GM11168 (cell line): ENCODE measurements around the gene ESYT3.
"Not testable (repeated sequence)": the region's sequence is repeated elsewhere in the genome, so short reads cannot be mapped to it uniquely, and the experiment has no call there.

ENCODE experiments used
- in situ Hi-C: fragments of 300-500 bp; cut with MboI; formaldehyde crosslinking; loops from one replicate; pipeline ENCODE4 v1.12.0; 2022; ENCODE audit warnings: low sequenced_read_pairs; ENCODE audit not compliant: unreplicated experiment

ESYT3 gene

DNA sequence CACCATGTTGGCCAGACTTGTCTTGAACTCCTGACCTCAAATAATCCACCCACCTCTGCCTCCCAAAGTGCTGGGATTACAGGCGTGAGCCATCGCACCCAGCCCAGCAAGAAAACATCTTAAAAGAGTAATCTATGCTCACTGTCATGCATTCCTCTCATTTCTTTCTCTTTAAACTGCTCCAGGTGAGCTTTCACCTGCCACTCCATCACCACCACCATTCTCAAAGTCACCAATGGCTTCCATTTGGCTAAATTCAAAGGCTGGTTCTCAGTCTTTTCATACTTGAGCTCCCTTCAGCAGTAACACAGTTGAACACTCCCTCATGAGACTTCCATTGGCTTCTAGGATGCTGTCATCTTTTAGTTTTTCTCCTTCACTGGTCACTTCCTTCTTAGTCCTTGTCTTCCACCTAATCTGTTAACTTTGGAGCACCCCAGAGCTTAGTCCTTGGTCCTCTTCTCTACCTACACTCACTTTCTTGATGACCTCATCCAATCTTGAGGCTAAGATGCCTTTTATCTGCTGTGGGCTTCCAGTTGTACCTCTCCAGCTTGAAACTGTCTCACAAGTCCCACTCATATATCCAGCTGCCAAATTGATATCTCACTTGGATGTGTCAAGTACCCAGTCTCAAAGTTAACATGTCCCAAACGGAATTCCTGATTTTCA is 27.0 kb upstream of the ESYT3 start:
- in situ Hi-C loops: no loop called here

DNA sequence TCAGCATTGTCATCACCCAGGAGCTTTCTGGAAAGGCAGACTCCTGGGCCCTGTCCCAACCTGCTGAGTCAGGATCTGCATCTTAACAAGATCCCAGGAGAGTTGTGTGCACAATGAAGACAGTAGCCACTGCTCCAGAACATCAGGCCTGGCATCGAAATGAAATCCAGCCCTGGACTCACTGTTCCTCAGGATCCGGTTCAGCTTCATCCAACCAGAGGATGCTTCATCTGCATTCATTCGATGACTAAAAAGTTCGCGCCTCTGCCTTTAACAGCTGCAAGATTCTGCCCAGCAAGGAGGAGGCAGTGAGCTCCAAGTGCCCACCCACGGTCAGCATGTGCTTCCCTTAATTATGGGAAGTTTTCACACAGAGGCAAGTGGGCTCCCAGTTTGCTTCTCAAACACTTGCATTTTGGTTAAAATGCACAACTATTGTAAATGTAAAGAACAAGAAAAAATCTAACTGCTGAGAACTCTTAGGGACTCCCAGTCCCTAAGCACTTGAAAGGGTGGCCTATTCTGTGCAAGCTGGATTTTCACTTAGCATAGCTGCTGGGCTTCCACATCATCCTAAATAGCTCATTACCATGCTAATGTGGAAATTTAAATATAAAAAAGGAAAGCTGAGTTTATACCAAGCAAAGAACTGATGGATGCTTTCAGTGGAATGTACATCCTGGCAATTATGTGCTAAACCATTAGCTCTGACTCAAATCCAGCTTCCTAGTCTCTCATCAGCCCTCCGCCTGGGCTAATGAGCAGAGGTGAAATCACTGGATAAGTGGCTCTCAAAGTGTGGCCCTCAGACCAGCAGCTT is 25.5 kb upstream of the ESYT3 start:
- in situ Hi-C loops: no loop called here

DNA sequence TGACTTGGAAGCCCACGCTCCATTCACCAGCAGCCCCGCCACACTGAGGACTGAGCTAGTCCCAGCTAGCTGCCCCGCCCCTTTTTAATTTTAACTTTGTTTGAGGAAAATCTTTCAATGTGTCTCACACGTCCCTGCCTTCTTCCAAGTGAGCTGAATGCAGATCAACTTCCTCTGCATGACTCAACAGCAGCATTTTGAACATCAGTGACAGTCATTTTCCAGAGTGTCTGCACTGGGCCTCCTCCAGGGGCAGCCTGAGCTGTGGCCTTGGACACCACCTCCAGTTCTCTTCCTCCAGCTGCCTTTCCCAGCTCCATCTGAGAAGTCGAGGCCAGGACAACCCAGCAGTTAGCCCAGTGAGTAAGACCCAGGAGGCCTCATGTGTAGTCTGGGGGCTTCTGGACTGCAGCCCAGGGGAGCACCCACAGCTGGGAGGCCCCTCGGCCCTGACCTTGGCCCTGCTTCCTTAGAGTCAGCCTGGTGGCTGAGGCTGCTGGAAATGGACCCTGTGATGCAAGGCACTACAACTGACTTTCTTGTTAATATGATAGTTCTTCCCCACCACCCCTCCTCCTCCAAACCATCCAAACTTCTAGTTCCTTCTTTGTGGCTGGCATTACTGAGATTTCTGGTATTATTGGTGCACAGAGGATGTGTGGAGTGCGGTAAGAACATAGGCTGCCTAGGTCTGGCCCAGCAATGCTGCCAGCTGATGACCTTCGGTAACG is 21.4 kb upstream of the ESYT3 start:
- in situ Hi-C loops: no loop called here

DNA sequence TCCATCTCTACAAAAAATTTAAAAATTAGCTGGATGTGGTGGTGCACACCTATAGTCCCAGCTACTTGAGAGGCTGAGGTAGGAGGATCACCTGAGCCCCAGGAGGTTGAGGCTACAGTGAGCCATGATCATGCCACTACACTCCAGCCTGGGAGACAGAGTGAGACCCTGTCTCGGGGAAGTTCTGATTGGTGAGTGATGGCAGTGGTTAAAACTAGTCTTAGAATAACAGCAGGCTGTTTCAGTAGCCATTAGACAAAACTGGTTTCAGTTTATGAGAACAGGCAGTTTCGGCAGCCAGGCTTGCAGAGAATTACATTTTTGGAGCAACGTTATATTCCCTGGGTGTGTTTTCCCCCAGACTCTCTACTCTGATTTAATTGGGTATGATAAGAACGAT is 18.2 kb upstream of the ESYT3 start:
- in situ Hi-C loops: not testable (repeated sequence)

DNA sequence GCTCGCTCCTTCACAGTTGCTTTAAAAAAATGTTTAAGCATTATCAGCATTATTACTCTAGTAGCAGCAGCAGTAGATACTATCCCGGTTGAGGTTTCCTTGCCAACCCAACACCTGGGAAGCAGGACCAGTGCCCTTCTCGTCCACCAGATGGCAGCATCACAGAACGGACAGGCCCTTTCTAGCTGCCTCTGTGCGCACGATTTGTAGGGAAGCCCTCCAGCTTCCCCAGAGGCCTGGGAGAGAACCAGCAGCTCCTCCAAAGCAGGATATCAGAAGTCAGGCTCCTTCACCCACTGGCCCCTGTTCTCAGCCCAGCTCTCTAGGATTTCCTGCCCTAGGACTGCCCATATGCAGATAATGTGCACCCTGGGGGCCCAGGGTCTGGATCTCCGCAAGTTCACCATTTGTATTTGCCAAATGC is 16.8 kb upstream of the ESYT3 start:
- in situ Hi-C loops: no loop called here

DNA sequence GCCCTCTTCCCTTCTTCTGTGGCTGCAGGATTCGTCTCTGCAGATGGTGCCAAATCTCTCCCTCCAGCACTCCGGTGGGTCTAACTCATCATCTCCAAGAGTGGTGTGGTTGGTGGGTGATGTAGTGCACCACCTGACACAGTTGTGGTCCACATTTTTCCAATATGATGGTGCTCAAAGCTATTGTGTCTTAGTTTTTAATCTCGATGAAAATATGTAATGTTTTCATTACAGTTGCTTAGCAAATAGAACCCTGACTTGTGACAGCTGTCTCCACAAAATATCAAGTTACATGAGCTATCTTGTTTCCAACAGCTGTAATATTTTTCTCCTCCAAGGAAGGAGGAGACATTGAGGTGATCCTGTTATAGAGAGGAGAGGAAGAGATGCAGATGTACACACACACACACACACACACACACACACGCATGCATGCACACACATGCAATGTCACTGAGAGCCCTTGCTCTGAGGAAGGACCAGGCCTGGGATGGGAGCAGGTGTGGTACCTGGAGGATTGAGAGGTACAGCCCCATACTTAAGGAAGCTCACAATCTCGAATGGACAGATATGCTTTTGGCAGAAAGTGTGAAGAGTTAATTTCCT is 15.7 kb upstream of the ESYT3 start:
- in situ Hi-C loops: no loop called here

DNA sequence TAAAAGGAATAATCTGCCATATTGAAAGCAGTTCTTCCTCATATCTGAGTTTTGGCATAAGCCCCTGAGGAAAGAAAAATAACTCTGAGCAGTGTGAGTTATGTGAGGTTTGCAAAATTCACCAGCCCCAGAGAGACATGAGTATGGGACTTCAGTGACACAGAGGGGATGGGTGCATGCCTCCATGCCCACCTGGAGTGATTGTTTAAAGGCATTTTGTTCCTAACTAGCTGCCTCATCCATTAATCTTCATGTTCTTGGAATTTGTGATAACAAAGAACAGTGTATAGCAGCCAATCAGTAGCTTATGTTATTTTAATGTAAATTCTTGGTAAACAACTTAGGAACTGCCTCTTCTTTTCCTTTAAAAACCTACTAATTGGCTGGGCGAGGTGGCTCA is 11.1 kb upstream of the ESYT3 start:
- in situ Hi-C loops: no loop called here

DNA sequence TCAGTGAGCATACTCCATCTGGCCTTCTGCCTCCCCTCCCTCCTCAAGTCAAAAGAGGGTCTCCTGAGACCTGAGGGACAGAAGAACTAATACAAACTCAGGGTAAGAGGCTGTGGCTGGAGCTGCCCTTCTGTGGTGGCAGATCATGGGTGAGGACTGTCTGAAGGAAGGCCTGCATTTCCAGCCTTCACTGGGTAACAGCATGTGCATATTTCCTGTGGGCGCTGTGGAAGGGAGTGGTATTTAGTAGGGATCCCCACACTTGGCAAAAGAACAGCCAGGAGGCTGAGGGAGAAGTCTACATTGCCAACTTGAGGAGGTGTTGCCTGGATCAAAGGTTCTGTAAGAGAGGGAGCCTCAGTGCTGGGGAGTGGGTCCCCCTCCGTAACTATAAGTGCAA is 10.1 kb upstream of the ESYT3 start:
- in situ Hi-C loops: no loop called here

DNA sequence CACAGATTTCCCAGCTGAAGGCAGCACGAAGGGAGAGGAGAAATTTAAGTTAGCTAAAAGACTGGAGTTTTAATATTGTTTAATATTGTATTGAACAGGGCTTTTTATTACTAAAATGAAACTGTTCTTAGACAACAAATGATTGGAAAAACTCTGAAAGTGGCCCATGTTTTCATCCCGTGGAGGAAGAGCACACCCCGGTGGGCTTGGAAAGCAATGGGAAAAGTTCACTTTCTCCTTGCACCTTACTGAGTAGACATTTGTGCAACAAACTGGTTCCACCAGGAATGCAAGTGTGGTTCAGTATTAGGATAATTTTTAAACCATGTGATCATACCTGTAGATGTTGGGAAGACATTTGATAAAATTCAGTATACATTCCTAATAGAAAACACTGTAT is 8.2 kb upstream of the ESYT3 start:
- in situ Hi-C loops: no loop called here

DNA sequence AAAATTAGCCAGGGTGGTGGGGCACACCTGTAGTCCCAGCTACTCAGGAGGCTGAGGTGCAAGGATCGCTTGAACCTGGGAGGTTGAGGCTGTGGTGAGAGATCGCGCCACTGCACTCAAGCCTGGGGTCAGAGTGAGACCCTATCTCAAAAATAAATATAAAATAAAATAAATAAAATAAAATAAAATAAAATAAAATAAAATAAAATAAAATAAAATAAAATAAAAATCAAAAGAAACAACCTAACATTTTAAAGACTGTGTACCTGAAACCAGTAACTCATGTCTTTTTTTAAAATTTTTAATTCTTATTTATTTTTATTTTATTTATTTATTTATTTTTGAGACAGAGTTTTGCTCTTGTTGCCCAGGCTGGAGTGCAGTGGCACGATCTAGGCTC is 7.7 kb upstream of the ESYT3 start:
- in situ Hi-C loops: not testable (repeated sequence)

DNA sequence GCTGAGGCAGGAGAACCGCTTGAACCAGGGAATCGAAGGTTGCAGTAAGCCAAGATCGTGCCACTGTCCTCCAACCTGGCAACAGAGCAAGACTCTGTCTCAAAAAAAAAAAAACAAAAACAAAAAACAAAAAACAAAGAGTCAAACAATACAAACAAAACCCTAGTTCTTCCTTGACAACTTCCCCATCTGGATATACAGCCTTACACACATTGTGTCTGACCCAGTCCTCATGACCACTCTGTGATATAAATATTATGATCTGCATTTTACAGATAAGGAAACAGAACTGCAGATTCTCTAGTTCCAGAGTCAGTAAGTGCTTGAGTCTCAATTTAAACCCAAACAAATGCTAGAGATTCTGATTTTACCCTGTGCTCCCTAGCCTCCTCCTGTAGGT is 4.8 kb upstream of the ESYT3 start:
- in situ Hi-C loops: no loop called here

DNA sequence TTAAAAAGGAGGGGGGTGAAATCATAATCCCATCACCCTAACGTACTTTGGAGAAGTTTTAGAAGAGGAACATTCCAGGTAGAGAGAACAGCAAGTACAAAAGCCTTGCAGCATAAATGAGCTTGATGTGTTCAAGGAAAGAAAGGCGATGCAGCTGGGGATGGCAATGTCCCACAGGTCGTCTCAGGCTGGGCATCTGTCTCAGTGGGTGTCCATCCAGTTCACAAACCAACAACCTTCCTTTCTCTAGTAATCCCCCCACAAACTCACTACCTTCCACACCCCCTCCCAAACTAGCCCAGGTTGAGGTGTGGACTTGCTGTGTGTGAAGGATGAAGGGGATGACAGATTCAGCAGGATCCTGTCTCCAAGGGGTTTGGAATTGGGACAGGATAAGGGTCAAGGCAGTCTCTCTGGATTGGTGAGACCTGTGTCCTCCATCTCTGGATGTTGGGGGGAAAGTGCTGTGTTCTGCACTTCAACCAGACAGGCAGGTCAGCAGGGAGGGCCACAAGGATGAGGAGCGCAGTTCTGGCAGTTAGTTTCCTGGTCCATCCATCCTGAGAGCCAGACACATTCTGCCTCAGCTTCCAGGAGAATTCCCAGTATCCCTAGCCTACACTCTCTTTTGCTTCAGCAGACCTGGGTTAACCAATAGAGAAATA is 1.7 kb upstream of the ESYT3 start:
- in situ Hi-C loops: no loop called here

DNA sequence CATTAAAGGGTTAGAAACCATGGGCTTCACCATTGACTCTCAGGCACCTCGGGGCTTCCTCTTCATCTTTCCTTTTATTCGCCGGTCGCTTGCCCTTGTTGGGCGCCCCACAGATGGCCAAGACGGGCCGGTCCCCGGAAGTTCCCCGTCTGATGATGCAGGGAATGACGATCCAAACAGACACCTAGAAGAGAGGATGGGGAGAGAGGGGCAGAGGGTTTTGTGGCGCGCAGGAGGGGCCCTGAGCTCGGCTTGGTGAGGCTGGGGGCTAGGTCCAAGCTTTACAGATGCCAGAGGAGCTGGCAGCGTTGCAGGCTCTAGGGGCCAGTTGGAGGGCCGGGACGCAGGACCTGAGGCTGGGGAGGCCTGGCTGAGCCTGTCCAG is 532 bp upstream of the ESYT3 start:
- in situ Hi-C loops: no loop called here

DNA sequence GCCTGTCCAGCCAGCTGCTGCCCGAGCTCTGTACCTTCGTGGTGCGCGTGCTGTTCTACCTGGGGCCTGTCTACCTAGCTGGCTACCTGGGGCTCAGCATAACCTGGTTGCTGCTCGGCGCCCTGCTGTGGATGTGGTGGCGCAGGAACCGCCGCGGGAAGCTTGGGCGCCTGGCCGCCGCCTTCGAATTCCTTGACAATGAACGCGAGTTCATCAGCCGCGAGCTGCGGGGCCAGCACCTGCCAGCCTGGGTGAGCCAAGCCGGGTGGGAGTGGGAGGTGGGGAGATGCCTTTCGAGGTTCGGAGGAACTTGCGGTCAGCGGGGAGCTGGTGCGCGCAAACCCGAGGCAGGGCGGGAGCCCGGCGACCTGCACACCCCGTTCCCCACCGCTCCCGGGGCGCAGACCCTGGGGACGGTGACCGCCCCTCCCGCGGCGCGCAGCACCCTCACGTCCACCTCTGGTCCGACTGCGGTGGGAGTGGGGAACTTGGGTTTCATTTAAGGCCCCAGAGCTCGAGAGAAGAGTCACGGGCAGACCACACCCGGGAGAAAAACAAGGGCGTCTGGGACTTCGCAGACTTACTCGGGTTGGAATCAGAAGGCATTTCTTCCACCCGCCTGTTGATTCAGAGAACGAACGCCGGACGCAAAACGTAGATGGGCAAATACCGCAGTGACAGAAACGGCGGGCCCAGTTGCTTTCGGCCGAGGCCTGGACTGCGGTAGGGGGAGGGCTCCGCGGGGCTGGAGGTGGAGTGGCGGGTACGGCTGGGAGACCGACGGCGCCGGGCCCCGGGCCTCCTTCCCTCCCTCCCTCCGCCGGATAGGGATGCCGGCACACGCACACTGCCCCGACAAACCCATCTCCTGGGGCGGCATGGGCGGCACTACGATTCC is 708 bp downstream of the ESYT3 start:
- in situ Hi-C loops: no loop called here

DNA sequence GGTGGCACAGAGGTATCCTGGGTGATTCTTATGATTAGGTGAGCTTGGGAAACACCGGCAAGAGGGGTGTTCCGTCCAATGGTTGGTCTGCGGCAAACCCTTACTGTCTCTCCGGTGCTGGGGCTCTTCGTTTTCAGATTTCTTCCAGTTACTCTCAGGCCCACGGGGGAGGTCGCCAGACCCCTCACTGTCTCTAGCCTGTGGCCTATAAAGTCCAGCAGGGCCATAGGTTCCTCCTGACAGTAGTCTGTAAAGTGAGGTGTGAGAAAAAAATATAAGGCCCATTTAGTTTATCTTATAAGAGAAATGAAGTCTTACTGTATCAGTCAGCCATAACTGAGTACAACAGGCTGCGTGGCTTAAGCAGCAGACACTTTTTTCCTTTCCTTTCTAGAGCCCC is 1.4 kb downstream of the ESYT3 start:
- in situ Hi-C loops: no loop called here

DNA sequence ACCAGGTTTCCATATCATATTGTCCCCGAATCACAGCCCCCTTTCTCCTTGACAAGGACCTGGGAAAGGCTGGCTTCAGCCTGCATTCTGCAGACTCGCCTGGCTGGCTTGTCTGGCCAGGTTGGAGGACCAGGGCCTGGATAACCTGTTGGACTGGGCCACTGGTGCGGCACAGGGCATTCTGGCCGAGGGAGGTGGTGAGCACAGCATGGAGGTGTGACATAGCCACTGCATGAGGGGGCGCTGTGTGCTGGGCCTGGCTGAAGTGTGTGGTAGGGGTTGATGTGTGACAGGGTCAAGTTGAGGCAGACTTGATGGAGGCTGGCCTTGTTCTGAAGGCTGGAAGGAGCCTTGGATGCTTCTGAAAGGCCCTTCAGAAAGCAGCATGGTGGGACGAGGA is 2.9 kb downstream of the ESYT3 start:
- in situ Hi-C loops: no loop called here

DNA sequence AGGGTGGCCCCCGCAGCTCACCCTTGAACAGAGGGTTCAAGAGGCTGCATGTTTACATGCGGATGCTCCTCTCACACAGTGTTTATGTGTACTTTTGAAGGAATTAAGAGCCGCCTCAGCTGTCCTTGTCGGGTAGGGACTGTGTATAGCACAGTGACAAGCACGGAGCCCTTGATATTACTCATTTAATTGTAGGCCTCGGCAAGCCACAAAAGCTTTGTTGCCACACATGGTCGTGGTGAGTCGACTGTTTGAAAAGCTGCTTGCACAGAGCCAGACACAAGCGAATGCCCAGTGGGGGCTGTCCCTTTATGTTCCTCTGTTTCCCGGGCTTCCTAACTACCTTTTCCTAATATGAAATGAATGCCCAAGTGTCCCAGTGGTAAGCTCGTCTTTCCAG is 4.5 kb downstream of the ESYT3 start:
- in situ Hi-C loops: no loop called here

DNA sequence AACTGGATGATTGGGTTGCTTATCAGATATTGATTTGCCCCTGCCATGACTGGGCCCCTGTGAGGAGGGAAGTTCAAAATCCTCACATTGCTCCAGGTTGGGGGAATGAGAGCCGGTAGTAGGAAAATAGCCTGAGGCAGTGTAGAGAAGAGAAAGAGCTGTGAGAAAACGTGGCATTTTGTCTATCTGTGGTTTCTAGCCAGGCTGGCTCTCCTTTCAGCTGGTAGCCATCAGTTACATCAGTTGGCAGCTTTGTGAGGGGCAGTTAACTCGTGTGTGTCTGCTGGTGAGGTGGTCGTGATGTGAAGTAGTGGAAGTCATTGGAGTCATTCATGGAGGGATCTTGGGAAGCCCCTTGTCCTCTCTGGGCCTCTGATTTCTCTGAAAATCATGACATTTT is 5.2 kb downstream of the ESYT3 start:
- in situ Hi-C loops: no loop called here

DNA sequence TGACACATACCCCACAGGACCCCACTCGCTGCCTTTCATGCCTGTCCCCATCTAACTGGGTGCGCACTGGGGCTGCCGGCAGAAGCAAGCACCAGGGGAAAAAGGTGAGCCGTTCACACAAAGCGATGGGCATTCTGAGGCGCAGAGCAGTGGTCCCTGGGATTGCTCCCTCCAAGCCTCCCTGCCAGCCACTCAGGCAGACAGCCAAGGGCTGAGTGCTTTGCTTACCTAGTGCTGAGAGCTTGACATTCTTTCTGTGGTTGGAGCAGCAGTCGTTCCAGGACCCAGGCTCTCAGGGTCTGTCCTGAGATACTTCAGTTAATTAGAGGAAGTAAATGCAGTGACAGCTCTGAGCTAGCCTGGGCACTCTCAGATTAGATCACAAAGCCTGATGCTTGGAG is 5.7 kb downstream of the ESYT3 start:
- in situ Hi-C loops: no loop called here
